Vagina (tissue), 2 donors: ENCODE results near the gene RASSF8.

ENCODE experiments used
- CTCF ChIP-seq, 3 experiments: fragments of 450-650 bp in 2 of 3; fragments of 200-600 bp in 1 of 3; sonication (generic) in 1 of 3; IDR thresholded peaks; one replicate each; pipeline ENCODE4 v1.5.1; 2017 to 2019; ENCODE audit warnings: antibody characterized with exemption in 3 of 3, mild to moderate bottlenecking in 2 of 3, moderate library complexity in 2 of 3
- POLR2AphosphoS5 ChIP-seq, 2 donors: sonication (generic); formaldehyde crosslinking; IDR thresholded peaks; one replicate each; pipeline ENCODE4 v1.9.0; 2017; ENCODE audit warnings: antibody characterized with exemption in 2 of 2, mild to moderate bottlenecking in 2 of 2, low read depth in 1 of 2; ENCODE audit not compliant: insufficient read depth in 1 of 2

- no peak for TF ChIP-seq CTCF (IDR thresholded peaks at IDR 0.05)
- no peak for TF ChIP-seq POLR2AphosphoS5 (IDR thresholded peaks at IDR 0.05; ENCODE audit: insufficient read depth in 1 of 2, low read depth in 1 of 2)
These were observed 26.3 kb downstream of the RASSF8 start for GRCh38 chr12:25984759-25985158.
